BLaER1 (cell line): ENCODE results near the gene PLSCR2.
"Not testable (repeated sequence)": the region's sequence is repeated elsewhere in the genome, so short reads cannot be mapped to it uniquely, and the experiment has no call there.

Source experiments
- H3K27ac ChIP-seq: shearing (Covaris generic); formaldehyde crosslinking; 2 replicates; pipeline ENCODE4 v1.8.1; 2022
- H3K27me3 ChIP-seq: shearing (Covaris generic); formaldehyde crosslinking; 2 replicates; pipeline ENCODE4 v1.8.1; 2022
- H3K36me3 ChIP-seq: shearing (Covaris generic); formaldehyde crosslinking; 2 replicates; pipeline ENCODE4 v1.8.1; 2022
- H3K4me1 ChIP-seq: shearing (Covaris generic); formaldehyde crosslinking; 2 replicates; pipeline ENCODE4 v1.8.1; 2022
- H3K4me2 ChIP-seq: shearing (Covaris generic); formaldehyde crosslinking; 2 replicates; pipeline ENCODE4 v1.8.1; 2022
- H3K4me3 ChIP-seq: shearing (Covaris generic); formaldehyde crosslinking; 2 replicates; pipeline ENCODE4 v1.8.1; 2022
- H3K9ac ChIP-seq: shearing (Covaris generic); formaldehyde crosslinking; 2 replicates; pipeline ENCODE4 v1.8.1; 2022
- H3K9me3 ChIP-seq: shearing (Covaris generic); formaldehyde crosslinking; 2 replicates; pipeline ENCODE4 v1.8.1; 2022
- H4K20me1 ChIP-seq: shearing (Covaris generic); formaldehyde crosslinking; 2 replicates; pipeline ENCODE4 v1.8.1; 2022
- Cebpa-rat ChIP-seq: shearing (Covaris generic); IDR thresholded peaks from 2 replicates; pipeline ENCODE4 v1.8.1; 2022

Gene PLSCR2

DNA sequence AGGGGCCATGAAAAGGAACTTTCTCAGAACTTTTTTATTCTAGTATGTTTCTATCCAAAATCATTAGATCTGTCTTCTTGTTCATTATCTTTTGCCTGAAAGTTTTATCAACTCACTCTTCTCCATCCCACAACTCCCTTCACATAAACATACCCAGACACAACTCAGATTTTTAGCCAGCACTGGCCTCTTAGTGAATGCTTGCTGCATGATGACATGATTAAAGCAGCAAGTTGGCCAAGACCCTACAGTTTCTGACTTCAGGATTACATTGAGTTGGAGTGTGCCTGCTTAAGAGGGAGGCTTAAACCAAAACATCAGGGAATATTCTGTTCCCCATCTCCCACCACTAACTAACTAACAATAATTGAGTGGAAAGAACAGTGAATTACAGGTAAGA, 38.1 kb downstream of the PLSCR2 start:
- Histone ChIP-seq H3K9me3 (no peaks in the 10 kb centered on the region), H3K27ac (no peak overlapping the region), H3K4me3 (no peak overlapping the region), H3K9ac (no peak overlapping the region), H4K20me1 (no peaks in the 10 kb centered on the region), H3K27me3 (no peaks in the 10 kb centered on the region), H3K4me2 (no peak overlapping the region), H3K4me1 (no peaks in the 10 kb centered on the region), H3K36me3 (no peaks in the 10 kb centered on the region)
- no peak for TF ChIP-seq Cebpa-rat

DNA sequence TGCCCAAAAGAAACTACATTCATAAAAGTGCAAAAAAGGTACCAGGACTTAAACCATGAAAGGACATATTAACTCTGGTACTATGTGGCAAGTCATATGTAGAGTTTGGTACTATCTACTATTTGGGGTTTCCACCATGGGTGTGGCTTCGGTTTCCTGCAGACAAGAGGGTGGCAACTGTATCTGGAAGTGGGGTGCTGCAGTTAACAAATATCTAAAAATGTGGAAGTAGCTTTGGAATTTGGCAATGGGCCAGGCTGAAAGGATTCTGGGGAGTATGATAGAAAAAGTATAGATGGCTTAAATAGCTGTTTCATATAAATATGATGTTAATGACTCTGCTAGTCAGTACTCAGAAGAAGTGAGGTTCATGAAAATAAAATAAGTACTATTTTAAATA, 44.0 kb downstream of the PLSCR2 start:
- Histone ChIP-seq H3K36me3 (no peaks in the 10 kb centered on the region), H3K27me3 (no peaks in the 10 kb centered on the region), H3K27ac (no peak overlapping the region), H3K4me2 (no peak overlapping the region), H3K4me1 (no peaks in the 10 kb centered on the region), H3K9ac (no peak overlapping the region), H4K20me1 (no peaks in the 10 kb centered on the region), H3K9me3 (no peaks in the 10 kb centered on the region), H3K4me3 (no peak overlapping the region)
- no peak for TF ChIP-seq Cebpa-rat

DNA sequence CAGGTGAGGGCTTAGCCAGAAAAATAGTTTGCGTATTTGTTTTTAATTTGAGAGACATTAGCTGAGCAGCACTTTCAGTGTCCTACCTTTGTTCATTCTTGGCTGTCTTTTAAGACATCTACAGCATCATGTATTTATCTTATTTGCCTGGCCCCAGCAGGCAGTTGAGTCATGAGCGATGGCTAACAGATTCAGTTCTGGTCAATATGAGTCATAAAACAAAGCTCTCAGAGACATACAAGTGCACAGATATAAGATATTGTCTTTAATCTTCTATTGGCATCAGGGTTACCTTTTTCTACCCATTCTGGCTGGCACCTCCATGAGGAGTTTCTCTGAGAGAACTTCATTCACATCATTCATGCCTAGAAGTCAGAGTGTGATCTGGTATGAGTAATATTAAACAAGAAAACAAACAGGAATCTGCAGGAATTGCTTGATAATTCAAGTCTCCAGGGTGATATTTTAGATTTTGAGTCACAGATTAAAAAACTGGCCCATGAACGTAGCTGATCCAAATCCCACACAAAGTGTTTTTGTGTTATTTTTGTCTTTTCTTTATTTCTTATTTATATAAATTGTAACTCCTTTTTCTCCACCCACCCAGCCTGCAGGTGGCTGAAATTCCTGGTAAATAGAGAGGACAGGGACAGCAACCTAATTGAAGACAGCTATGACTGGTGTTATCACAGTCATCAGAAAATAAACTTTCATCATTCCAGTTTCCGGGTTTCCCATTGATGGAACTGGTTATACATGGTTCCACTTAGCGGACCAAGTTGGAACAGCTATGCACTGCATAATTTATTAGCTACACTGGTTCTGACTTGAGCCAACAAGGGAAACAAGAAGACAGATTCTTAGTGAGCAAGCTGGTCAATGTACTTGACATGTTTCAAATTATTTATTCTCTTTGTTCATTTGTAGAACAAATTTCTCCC, 47.3 kb downstream of the PLSCR2 start:
- Histone ChIP-seq H3K4me3 (no peak overlapping the region), H3K9ac (no peak overlapping the region), H3K4me1 (no peaks in the 10 kb centered on the region), H3K27ac (no peak overlapping the region), H3K36me3 (no peaks in the 10 kb centered on the region), H3K27me3 (no peaks in the 10 kb centered on the region), H4K20me1 (no peaks in the 10 kb centered on the region), H3K4me2 (no peak overlapping the region), H3K9me3 (no peaks in the 10 kb centered on the region)
- TF ChIP-seq Cebpa-rat: no peak

DNA sequence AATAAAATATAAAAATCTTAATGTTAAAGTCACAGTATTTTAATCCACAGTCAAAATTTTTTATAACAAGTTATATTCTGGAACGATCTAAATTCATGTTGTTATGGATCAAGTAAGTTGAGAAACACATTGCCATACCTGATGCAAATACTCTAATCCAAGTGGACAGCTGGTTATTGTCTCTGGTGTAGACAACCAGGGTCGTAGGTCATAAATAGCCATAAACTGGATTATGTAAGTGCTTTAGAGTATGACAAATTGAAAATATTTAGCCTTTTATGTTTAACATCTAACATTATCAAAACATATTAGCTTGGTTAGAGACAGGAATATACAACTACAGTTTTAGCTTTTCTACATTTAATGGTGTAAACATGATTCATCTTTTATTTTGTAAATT, 53.0 kb downstream of the PLSCR2 start:
- Histone ChIP-seq H3K9ac (no peak overlapping the region), H3K4me2 (no peak overlapping the region), H3K27me3 (no peaks in the 10 kb centered on the region), H3K4me1 (no peaks in the 10 kb centered on the region), H3K27ac (no peak overlapping the region), H3K9me3 (peaks cover 14% of the 10 kb centered on the region), H3K4me3 (no peak overlapping the region), H3K36me3 (no peaks in the 10 kb centered on the region), H4K20me1 (no peaks in the 10 kb centered on the region)
- no peak for TF ChIP-seq Cebpa-rat

DNA sequence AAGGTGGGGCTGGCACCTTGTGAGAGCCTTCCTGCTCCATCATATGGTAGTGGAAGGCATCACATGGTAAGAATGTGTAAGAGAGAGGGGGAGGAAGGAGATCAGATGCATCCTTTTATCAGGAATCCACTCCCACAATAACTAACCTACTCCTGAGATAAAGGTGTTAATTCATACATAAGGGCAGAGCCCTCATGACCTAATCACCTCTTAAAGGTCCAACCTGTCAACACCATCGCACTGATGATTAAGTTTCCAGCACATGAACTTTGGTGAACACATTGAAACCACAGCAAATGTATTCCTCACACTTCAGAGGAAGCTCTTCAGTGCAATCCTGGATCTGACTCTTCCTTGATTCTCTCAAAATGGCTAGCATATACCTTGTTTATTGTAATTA, 55.4 kb downstream of the PLSCR2 start:
- TF ChIP-seq Cebpa-rat: no peak
- Histone ChIP-seq H3K9ac (no peak overlapping the region), H3K27me3 (no peaks in the 10 kb centered on the region), H3K4me1 (no peaks in the 10 kb centered on the region), H3K9me3 (peaks cover 14% of the 10 kb centered on the region), H3K36me3 (no peaks in the 10 kb centered on the region), H3K4me2 (no peak overlapping the region), H3K27ac (no peak overlapping the region), H3K4me3 (no peak overlapping the region), H4K20me1 (no peaks in the 10 kb centered on the region)

DNA sequence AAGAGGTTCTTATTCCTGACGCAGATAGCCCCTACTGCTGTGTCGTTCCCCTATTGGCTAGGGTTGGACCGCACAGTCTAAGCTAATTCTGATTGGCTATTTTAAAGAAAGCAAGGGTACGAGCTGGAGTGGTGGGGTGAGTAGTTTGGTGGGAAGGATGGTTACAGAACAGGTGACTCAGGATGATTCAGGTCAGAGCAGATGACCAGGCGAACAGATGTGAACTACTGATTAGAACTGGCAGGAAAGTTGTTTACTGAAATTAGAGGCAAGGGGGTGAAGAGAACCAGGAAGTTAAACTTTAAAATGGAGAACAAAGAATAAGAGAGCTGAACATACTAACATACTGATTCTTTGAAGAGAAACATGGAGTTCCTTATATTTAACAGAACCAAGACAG, 56.6 kb downstream of the PLSCR2 start:
- H3K4me3 ChIP-seq, H3K4me2 ChIP-seq, H3K9ac ChIP-seq, H3K27me3 ChIP-seq, H3K36me3 ChIP-seq, H4K20me1 ChIP-seq, H3K27ac ChIP-seq, H3K4me1 ChIP-seq: not testable (repeated sequence)
- peaks cover 14% of the 10 kb centered on the region for H3K9me3 ChIP-seq

DNA sequence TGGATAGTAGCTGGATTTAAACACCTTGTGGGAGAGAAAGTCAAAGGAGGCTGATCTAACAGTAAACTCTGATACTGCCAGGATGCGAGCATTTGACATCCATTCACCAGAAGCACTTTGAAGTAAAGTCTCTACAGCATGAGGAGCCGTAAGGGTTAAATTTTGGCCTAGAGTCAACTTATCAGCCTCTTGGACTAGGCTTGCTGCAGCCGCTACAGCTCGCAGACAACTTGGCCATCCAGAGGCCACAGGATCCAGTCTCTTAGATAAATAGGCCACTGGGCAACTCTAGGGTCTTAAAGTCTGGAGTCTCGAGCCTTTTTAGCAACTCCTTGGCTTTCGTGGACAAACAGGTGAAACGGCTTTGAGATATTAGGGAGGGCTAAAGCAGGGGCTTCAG, 61.4 kb downstream of the PLSCR2 start:
- peaks cover 12% of the 10 kb centered on the region for H3K9me3 ChIP-seq
- no peak for TF ChIP-seq Cebpa-rat
- H3K9ac ChIP-seq: no peak overlapping the region
- H4K20me1 ChIP-seq: no peaks in the 10 kb centered on the region
- H3K27me3 ChIP-seq: no peaks in the 10 kb centered on the region
- H3K27ac ChIP-seq: no peak overlapping the region
- no peak overlapping the region for H3K4me2 ChIP-seq
- no peaks in the 10 kb centered on the region for H3K4me1 ChIP-seq
- no peak overlapping the region for H3K4me3 ChIP-seq
- no peaks in the 10 kb centered on the region for H3K36me3 ChIP-seq

DNA sequence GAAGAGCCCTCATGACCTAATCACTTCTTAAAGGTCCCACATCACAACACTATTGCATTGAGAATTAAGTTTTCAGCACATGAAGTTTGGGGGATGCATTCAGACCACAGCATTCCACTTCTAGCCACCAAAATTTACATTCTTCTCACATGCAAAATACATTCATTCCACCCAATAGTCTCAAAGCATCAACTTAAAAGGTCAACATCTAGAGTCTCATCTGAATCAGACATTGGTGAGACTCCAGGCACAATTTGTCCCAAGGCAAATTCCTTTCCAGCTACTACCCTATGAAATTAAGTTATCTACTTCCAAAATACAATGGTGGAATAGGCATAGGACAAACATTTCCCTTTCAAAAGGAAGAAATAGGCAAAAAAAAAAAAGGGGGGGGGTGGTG, 64.9 kb downstream of the PLSCR2 start:
- no peaks in the 10 kb centered on the region for H3K4me1 ChIP-seq
- no peaks in the 10 kb centered on the region for H3K36me3 ChIP-seq
- no peak overlapping the region for H3K27ac ChIP-seq
- no peaks in the 10 kb centered on the region for H3K9me3 ChIP-seq
- TF ChIP-seq Cebpa-rat: no peak
- no peak overlapping the region for H3K4me3 ChIP-seq
- no peak overlapping the region for H3K4me2 ChIP-seq
- no peaks in the 10 kb centered on the region for H4K20me1 ChIP-seq
- H3K9ac ChIP-seq: no peak overlapping the region
- H3K27me3 ChIP-seq: no peaks in the 10 kb centered on the region

DNA sequence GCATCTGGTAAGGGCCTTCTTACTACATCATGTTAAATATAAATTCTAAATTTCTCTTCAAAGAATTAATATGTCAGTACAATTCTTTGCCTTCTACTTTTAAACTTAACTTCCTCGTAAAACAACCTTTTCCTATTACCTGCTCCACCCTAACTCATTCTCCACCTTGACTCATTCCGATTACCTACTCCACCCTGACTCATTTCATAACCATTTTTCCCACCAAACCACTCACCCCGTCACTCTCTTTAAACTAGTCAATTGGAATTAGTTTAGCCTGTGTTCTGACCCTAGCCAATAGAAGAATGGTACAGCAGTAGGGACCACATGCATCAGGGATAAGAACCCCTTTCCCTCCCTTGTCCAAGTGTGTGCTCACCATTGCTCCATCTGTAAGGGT, 65.6 kb downstream of the PLSCR2 start:
- Histone ChIP-seq H3K27me3 (no peaks in the 10 kb centered on the region), H3K27ac (no peak overlapping the region), H3K36me3 (no peaks in the 10 kb centered on the region), H3K9ac (no peak overlapping the region), H3K4me2 (no peak overlapping the region), H3K4me3 (no peak overlapping the region), H3K9me3 (no peaks in the 10 kb centered on the region), H3K4me1 (no peaks in the 10 kb centered on the region), H4K20me1 (no peaks in the 10 kb centered on the region)
- no peak for TF ChIP-seq Cebpa-rat

DNA sequence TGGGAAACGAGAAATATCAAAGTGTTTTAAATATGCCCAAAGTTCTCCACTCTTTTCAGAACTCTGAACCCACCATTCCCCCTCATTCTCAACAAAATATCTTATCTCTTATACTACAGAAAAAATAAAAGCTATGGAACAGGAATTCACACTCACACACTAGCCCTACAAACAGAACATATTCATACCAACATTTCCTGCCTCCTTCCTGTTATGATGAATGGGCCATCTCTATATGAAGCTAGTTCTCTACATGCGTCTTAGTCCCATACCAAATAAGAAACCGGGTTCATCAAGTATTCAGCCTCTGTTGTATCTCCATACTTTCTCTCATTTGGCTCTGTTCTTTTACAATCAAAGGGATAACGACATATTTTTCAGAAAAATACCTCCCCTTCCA, 72.6 kb downstream of the PLSCR2 start:
- Histone ChIP-seq H3K27ac (no peak overlapping the region), H3K9ac (no peak overlapping the region), H3K9me3 (no peaks in the 10 kb centered on the region), H3K4me1 (no peaks in the 10 kb centered on the region), H3K36me3 (no peaks in the 10 kb centered on the region), H3K27me3 (no peaks in the 10 kb centered on the region), H3K4me3 (no peak overlapping the region), H3K4me2 (no peak overlapping the region), H4K20me1 (no peaks in the 10 kb centered on the region)
- TF ChIP-seq Cebpa-rat: no peak

DNA sequence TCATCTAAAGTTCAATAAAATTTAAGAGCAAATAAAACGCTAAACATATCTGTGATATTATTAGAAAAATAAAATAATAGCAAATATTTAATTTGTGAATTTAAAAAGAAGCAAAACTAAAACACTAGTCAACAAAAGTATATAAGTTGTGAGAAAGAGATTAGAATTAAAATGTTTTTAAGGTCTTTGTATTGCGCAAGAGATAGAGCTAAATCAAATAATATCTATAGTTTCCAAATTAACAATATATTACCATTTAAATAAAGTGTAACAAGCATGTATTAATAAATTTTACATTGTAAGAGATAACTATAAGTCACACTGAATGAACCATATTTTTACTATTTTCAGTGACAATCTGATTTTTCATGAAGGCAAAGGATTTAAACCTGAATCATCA, 74.2 kb downstream of the PLSCR2 start:
- H3K4me3 ChIP-seq: no peak overlapping the region
- no peak; the same call in 1 of the 2 replicates for TF ChIP-seq Cebpa-rat
- H3K36me3 ChIP-seq: no peaks in the 10 kb centered on the region
- H3K9ac ChIP-seq: no peak overlapping the region
- H4K20me1 ChIP-seq: no peaks in the 10 kb centered on the region
- no peak overlapping the region for H3K4me2 ChIP-seq
- no peaks in the 10 kb centered on the region for H3K27me3 ChIP-seq
- H3K4me1 ChIP-seq: no peaks in the 10 kb centered on the region
- no peak overlapping the region for H3K27ac ChIP-seq
- no peaks in the 10 kb centered on the region for H3K9me3 ChIP-seq
